Gastrocnemius medialis (tissue), 4 donors: ENCODE data around the gene DGCR2. TPM values are rescaled to one million over a fixed set of nuclear protein-coding genes. Genes with fewer than 3 reads are reported as not detected.

ENCODE experiments used
- ATAC-seq, 2 donors: fragments of 150-250 bp; one replicate each; pipeline ENCODE4 v1.9.1; 2016
- DNase-seq, 2 donors: peaks; one replicate each; pipeline ENCODE4 v3.0.0-alpha.2; 2019
- H3K27ac ChIP-seq, 4 donors: fragments of 200-600 bp; sonication (generic); 1 replicate in 1 of 4; 2 replicates in 3 of 4; pipeline ENCODE4 v1.5.1; 2016 to 2018; ENCODE audit warnings: mild to moderate bottlenecking in 2 of 4, moderate library complexity in 1 of 4
- H3K27me3 ChIP-seq, 3 donors: fragments of 200-600 bp; sonication (generic) in 2 of 3; 1 replicate in 1 of 3; 2 replicates in 2 of 3; pipeline versions ENCODE4 v1.5.1 to v1.6.0; 2016 to 2019; ENCODE audit warnings: mild to moderate bottlenecking in 1 of 3, moderate library complexity in 1 of 3
- H3K36me3 ChIP-seq, 2 donors: fragments of 200-600 bp; sonication (generic) in 1 of 2; one replicate each; pipeline ENCODE4 v1.5.1; 2017 to 2018
- H3K4me1 ChIP-seq, 2 donors: fragments of 200-600 bp; sonication (generic) in 1 of 2; one replicate each; pipeline ENCODE4 v1.5.1; 2016 to 2017; ENCODE audit warnings: mild to moderate bottlenecking in 2 of 2
- H3K4me3 ChIP-seq, 4 donors: fragments of 200-600 bp; sonication (generic) in 3 of 4; 1 replicate in 1 of 4; 2 replicates in 3 of 4; pipeline ENCODE4 v1.5.1; 2016 to 2019; ENCODE audit warnings: mild to moderate bottlenecking in 2 of 4
- H3K9me3 ChIP-seq, 3 donors: fragments of 200-600 bp; sonication (generic) in 2 of 3; 1 replicate in 1 of 3; 2 replicates in 2 of 3; pipeline ENCODE4 v1.5.1; 2016 to 2019
- POLR2A ChIP-seq, 2 donors: fragments of 450-650 bp; IDR thresholded peaks; one replicate each; pipeline ENCODE4 v1.6.1; 2017; ENCODE audit warnings: antibody characterized with exemption in 2 of 2, mild to moderate bottlenecking in 2 of 2, moderate library complexity in 2 of 2
- in situ Hi-C, 4 donors: fragments of 200-750 bp; cut with MboI; loops; one replicate each; pipeline versions ENCODE4 v1.15.0 to v1.8.0; 2017; ENCODE audit warnings: low sequenced_read_pairs in 4 of 4
- intact Hi-C: fragments of 100-400 bp; cut with DNase I; formaldehyde crosslinking; loops from one replicate; pipeline ENCODE4 v1.15.1; 2023; ENCODE audit warnings: low total_unique reads
- total RNA-seq, 4 donors: library from RNA; depleted of rRNA; stranded (reverse); fragments of >200 nt; gene quantifications; one replicate each; pipeline versions ENCODE4 v1.1.0 to v1.2.3, GENCODE V29; 2016
- TF ChIP-seq, protein P1 (sequence below), 5 experiments: fragments of 450-650 bp in 3 of 5; fragments of 200-600 bp in 2 of 5; sonication (generic) in 2 of 5; IDR thresholded peaks in 4 of 5; conservative IDR thresholded peaks in 1 of 5; 1 replicate in 4 of 5; 2 replicates in 1 of 5; pipeline ENCODE4 v1.5.1; 2016 to 2019; ENCODE audit warnings: antibody characterized with exemption in 5 of 5, mild to moderate bottlenecking in 3 of 5, moderate library complexity in 3 of 5

The DGCR2 gene
- total RNA-seq, 4 donors from 2014 or later = 30.0 to 72.7 (median 43.5) TPM

DNA sequence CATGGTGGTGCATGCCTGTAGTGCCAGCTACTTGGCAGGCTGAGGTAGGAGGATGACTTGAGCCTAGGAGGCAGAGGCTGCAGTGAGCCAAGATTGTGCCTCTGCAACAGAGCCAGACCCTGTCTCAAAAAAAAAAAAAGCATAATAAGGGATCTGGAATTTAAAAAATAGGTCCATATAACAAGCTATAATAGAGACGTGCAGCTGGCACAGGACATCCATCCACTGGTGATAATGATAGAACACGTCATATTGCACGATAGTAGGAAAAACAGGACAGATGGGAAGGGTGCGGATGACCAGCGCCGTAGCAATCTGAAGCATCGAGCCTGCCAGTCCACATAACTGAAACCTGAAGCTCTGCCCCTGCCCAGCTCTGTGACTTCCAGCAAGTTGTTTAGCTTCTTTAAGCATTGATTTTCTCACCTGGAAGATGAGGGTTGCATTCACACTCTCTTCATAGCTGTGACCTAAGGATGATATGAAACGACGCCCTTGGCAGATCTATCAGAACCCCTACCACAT is 125.8 kb downstream of the DGCR2 start:
- Histone ChIP-seq H3K27me3 (peaks cover 5 to 14% (median 11%) of the 10 kb centered on the region in 3 donors), H3K36me3 (no peaks in the 10 kb centered on the region), H3K9me3 (no peaks in the 10 kb centered on the region), H3K4me3 (no peak overlapping the region), H3K4me1 (no peaks in the 10 kb centered on the region), H3K27ac (no peak overlapping the region)
- intact Hi-C loops (no loop called here), in situ Hi-C loops (loop anchor here in 1 of 4 donors (25.0 kb wide), 1 partner anchor 516 kb away; the partner anchor contains the start of gene CLDN5)
- DNase-seq = no peak
- no peak for ATAC-seq
- TF ChIP-seq, protein P1, sequence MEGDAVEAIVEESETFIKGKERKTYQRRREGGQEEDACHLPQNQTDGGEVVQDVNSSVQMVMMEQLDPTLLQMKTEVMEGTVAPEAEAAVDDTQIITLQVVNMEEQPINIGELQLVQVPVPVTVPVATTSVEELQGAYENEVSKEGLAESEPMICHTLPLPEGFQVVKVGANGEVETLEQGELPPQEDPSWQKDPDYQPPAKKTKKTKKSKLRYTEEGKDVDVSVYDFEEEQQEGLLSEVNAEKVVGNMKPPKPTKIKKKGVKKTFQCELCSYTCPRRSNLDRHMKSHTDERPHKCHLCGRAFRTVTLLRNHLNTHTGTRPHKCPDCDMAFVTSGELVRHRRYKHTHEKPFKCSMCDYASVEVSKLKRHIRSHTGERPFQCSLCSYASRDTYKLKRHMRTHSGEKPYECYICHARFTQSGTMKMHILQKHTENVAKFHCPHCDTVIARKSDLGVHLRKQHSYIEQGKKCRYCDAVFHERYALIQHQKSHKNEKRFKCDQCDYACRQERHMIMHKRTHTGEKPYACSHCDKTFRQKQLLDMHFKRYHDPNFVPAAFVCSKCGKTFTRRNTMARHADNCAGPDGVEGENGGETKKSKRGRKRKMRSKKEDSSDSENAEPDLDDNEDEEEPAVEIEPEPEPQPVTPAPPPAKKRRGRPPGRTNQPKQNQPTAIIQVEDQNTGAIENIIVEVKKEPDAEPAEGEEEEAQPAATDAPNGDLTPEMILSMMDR (IDR thresholded peaks at IDR 0.05 in 4 of 5, conservative IDR thresholded peaks at IDR 0.05 in 1 of 5) = no peak
- no peak for TF ChIP-seq POLR2A (IDR thresholded peaks at IDR 0.05)

DNA sequence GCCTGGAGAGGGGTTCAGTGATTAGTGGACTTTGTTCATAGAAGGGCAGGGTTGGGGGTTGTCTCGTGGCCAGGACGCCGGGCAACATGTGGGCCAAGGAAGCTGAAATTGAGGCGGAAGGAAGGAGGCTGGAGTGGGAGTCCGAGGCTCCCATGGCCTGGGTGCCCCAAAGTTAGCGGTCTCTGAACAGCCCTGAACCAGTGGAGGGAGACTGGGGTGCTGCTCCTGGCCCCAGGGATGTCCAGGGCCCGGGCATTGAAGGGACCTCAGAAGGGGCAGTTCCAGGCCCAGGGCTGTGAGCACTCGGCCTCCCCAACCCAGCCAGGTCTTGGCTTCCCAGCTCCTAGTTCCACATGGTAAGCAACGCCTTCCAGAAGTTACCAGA is 126.9 kb downstream of the DGCR2 start:
- in situ Hi-C loops (loop anchor here in 1 of 4 donors (25.0 kb wide), 1 partner anchor 517 kb away; the partner anchor contains the start of gene CLDN5), intact Hi-C loops (no loop called here)
- Histone ChIP-seq H3K36me3 (no peaks in the 10 kb centered on the region), H3K27ac (no peak overlapping the region), H3K4me1 (no peaks in the 10 kb centered on the region), H3K27me3 (peaks cover 5 to 9% (median 9%) of the 10 kb centered on the region in 3 donors), H3K4me3 (no peak overlapping the region), H3K9me3 (no peaks in the 10 kb centered on the region)
- ATAC-seq (no peak), DNase-seq (no peak)
- no peak for TF ChIP-seq POLR2A (IDR thresholded peaks at IDR 0.05)
- TF ChIP-seq, protein P1 (IDR thresholded peaks at IDR 0.05 in 4 of 5, conservative IDR thresholded peaks at IDR 0.05 in 1 of 5) = no peak

DNA sequence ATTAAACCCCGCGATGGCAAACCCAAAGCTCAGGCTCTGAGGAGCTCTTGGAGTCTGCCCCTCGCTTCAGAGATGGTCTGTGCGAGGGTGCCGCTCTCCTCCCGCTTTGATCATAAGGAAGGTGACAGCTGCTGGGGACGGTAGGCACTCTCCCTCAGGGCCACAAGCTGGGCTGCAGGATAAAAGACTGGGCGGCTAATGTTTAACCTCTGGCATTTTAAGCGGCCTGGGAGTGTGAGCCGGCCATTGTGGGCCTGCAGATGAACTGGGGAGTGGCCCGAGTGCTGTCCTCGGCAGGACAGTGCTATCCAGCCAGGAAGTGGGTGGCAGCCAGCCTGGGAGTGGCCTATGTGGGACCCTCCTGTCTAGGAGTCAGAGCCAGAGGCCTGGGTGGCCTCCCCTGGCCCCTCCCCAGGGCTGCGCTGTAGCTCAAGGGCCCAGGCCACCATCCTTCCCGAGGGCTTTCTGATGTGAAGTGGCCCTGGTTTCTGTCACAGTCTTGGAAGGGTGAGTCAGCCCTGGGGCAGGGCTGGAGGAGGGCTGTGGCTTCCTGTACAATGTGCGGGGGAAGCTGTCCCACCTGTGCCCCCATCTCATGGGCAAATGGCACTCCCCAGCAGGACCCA is 127.4 kb downstream of the DGCR2 start:
- Histone ChIP-seq H3K4me3 (no peak overlapping the region), H3K9me3 (no peaks in the 10 kb centered on the region), H3K27ac (no peak overlapping the region), H3K36me3 (no peaks in the 10 kb centered on the region), H3K4me1 (no peaks in the 10 kb centered on the region), H3K27me3 (peaks cover 5 to 9% (median 7%) of the 10 kb centered on the region in 3 donors)
- in situ Hi-C loops = loop anchor here in 1 of 4 donors (25.0 kb wide), 1 partner anchor 517 kb away; the partner anchor contains the start of gene CLDN5
- TF ChIP-seq, protein P1 (IDR thresholded peaks at IDR 0.05 in 4 of 5, conservative IDR thresholded peaks at IDR 0.05 in 1 of 5) = no peak
- TF ChIP-seq POLR2A (IDR thresholded peaks at IDR 0.05) = no peak
- no peak for ATAC-seq
- intact Hi-C loops = no loop called here
- DNase-seq = no peak

DNA sequence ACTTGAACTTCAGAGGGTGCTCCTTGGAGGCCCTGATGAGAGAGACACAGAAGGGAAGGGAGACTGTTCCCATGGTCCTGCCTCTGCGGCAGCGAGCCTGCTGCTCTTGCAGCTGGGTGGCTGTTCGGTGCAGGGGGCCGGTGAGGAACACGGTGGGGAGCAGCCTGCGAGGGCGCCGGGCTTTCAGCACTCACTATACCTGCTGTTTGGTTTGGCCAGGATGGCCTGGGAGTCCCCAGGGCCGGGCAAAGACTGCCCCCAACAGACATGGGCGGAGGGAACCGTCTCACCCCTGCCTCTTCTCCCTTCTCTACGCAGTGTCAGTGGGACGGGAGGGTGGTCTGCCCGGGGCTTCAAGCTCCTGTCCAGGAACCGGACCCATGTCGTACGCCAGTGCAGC is 128.2 kb downstream of the DGCR2 start:
- Histone ChIP-seq H3K27ac (no peak overlapping the region), H3K27me3 (peaks cover 5 to 9% (median 7%) of the 10 kb centered on the region in 3 donors), H3K4me3 (no peak overlapping the region), H3K36me3 (no peaks in the 10 kb centered on the region), H3K9me3 (no peaks in the 10 kb centered on the region), H3K4me1 (no peaks in the 10 kb centered on the region)
- intact Hi-C loops = no loop called here
- ATAC-seq (no peak), DNase-seq (no peak)
- no peak for TF ChIP-seq POLR2A (IDR thresholded peaks at IDR 0.05)
- TF ChIP-seq, protein P1 (IDR thresholded peaks at IDR 0.05 in 4 of 5, conservative IDR thresholded peaks at IDR 0.05 in 1 of 5) = no peak
- in situ Hi-C loops = loop anchor here in 1 of 4 donors (25.0 kb wide), 1 partner anchor 518 kb away; the partner anchor contains the start of gene CLDN5
